Right renal cortex interstitium (tissue), 3 donors: Measurements from ENCODE around the gene TSTD2. TPM values are rescaled to one million over a fixed set of nuclear protein-coding genes. Genes with fewer than 3 reads are reported as not detected.

Experiments used
- polyA plus RNA-seq, 3 donors: library from polyadenylated mRNA; unstranded; fragments of 120-200 nt; gene quantifications; one replicate each; pipeline ENCODE4 v1.2.1, GENCODE V29; 2013; ENCODE audit not compliant: insufficient read length in 3 of 3

TSTD2 gene
- polyA plus RNA-seq, 3 donors, result 29.0 to 33.1 (median 29.8) TPM

Other genes starting within 250 kb of the TSTD2 start
- 1 to 10 TPM; 7.6 to 9.1 (median 8.7) TPM for gene TDRD7, start 221.3 kb downstream of the TSTD2 start, polyA plus RNA-seq
- gene TMOD1, start 131.7 kb downstream of the TSTD2 start, polyA plus RNA-seq, result 1 to 10 TPM; 2.0 to 3.0 (median 2.1) TPM
- 10 to 100 TPM; 45.9 to 50.6 (median 46.3) TPM for gene NCBP1, start 453 bp upstream of the TSTD2 start, polyA plus RNA-seq
- gene XPA, start 64.0 kb upstream of the TSTD2 start, polyA plus RNA-seq, result 10 to 100 TPM; 35.0 to 39.2 (median 38.7) TPM
- under 1 TPM in 1 of 3 donors, not detected in 2; 0.04 TPM for gene FOXE1, start 219.9 kb upstream of the TSTD2 start, polyA plus RNA-seq